ENCODE results near the gene EYA3.

The EYA3 gene

GRCh38 chr1:27967106-27967883 is 121.1 kb downstream of the EYA3 start:
- TF ChIP-seq GATA3 (IDR thresholded peaks at IDR 0.05; ENCODE audit: low read depth, low read length) (no peak), GATA2 (IDR thresholded peaks at IDR 0.05; ENCODE audit: low read depth, low read length) (no peak)

GRCh38 chr1:27966402-27967105 is 121.9 kb downstream of the EYA3 start:
- TF ChIP-seq GATA3 (IDR thresholded peaks at IDR 0.05; ENCODE audit: low read depth, low read length) (no peak), GATA2 (IDR thresholded peaks at IDR 0.05; ENCODE audit: low read depth, low read length) (no peak)

GRCh38 chr1:27963393-27963792 is 125.0 kb downstream of the EYA3 start:
- TF ChIP-seq GATA2 (IDR thresholded peaks at IDR 0.05; ENCODE audit: low read depth, low read length) = no peak
- no peak for TF ChIP-seq GATA3 (IDR thresholded peaks at IDR 0.05; ENCODE audit: low read depth, low read length)

GRCh38 chr1:27961646-27962221 is 126.7 kb downstream of the EYA3 start:
- TF ChIP-seq GATA3 (IDR thresholded peaks at IDR 0.05; ENCODE audit: low read depth, low read length) (no peak), GATA2 (IDR thresholded peaks at IDR 0.05; ENCODE audit: low read depth, low read length) (no peak)

- TF ChIP-seq GATA3 (IDR thresholded peaks at IDR 0.05; ENCODE audit: low read depth, low read length) = no peak
- TF ChIP-seq GATA2 (IDR thresholded peaks at IDR 0.05; ENCODE audit: low read depth, low read length) = no peak
These were observed 127.4 kb downstream of the EYA3 start for GRCh38 chr1:27960762-27961645.

GRCh38 chr1:27959792-27960603 is 128.4 kb downstream of the EYA3 start, which contains the start of gene XKR8:
Gene XKR8 (plus strand): TSS chr1:27959973. CDS start chr1:27960070, 97 bp downstream.
- no peak for TF ChIP-seq GATA3 (IDR thresholded peaks at IDR 0.05; ENCODE audit: low read depth, low read length)
- TF ChIP-seq GATA2 (IDR thresholded peaks at IDR 0.05; ENCODE audit: low read depth, low read length) = no peak

GRCh38 chr1:27958513-27958912 is 129.9 kb downstream of the EYA3 start:
- TF ChIP-seq GATA3 (IDR thresholded peaks at IDR 0.05; ENCODE audit: low read depth, low read length) (no peak), GATA2 (IDR thresholded peaks at IDR 0.05; ENCODE audit: low read depth, low read length) (no peak)

GRCh38 chr1:27957655-27958054 is 130.8 kb downstream of the EYA3 start:
- TF ChIP-seq GATA3 (IDR thresholded peaks at IDR 0.05; ENCODE audit: low read depth, low read length) = no peak
- no peak for TF ChIP-seq GATA2 (IDR thresholded peaks at IDR 0.05; ENCODE audit: low read depth, low read length)

GRCh38 chr1:27956761-27957160 is 131.6 kb downstream of the EYA3 start:
- TF ChIP-seq GATA3 (IDR thresholded peaks at IDR 0.05; ENCODE audit: low read depth, low read length) (no peak), GATA2 (IDR thresholded peaks at IDR 0.05; ENCODE audit: low read depth, low read length) (no peak)

- TF ChIP-seq GATA3 (IDR thresholded peaks at IDR 0.05; ENCODE audit: low read depth, low read length) (no peak), GATA2 (IDR thresholded peaks at IDR 0.05; ENCODE audit: low read depth, low read length) (no peak)
These were observed 133.3 kb downstream of the EYA3 start for GRCh38 chr1:27955076-27955475.

- TF ChIP-seq GATA3 (IDR thresholded peaks at IDR 0.05; ENCODE audit: low read depth, low read length) (no peak), GATA2 (IDR thresholded peaks at IDR 0.05; ENCODE audit: low read depth, low read length) (no peak)
These were observed 134.2 kb downstream of the EYA3 start for GRCh38 chr1:27954186-27954585.

GRCh38 chr1:27952147-27952546 is 136.3 kb downstream of the EYA3 start:
- TF ChIP-seq GATA2 (IDR thresholded peaks at IDR 0.05; ENCODE audit: low read depth, low read length) = no peak
- TF ChIP-seq GATA3 (IDR thresholded peaks at IDR 0.05; ENCODE audit: low read depth, low read length) = no peak

GRCh38 chr1:27951396-27951795 is 137.0 kb downstream of the EYA3 start:
- no peak for TF ChIP-seq GATA2 (IDR thresholded peaks at IDR 0.05; ENCODE audit: low read depth, low read length)
- TF ChIP-seq GATA3 (IDR thresholded peaks at IDR 0.05; ENCODE audit: low read depth, low read length) = no peak
